ENCODE data around the gene ACSL6. TPM values are rescaled to one million over a fixed set of nuclear protein-coding genes. Genes with fewer than 3 reads are reported as not detected.

The ACSL6 gene
- total RNA-seq, 1 donor from 2014 or later: under 0.01 TPM

DNA sequence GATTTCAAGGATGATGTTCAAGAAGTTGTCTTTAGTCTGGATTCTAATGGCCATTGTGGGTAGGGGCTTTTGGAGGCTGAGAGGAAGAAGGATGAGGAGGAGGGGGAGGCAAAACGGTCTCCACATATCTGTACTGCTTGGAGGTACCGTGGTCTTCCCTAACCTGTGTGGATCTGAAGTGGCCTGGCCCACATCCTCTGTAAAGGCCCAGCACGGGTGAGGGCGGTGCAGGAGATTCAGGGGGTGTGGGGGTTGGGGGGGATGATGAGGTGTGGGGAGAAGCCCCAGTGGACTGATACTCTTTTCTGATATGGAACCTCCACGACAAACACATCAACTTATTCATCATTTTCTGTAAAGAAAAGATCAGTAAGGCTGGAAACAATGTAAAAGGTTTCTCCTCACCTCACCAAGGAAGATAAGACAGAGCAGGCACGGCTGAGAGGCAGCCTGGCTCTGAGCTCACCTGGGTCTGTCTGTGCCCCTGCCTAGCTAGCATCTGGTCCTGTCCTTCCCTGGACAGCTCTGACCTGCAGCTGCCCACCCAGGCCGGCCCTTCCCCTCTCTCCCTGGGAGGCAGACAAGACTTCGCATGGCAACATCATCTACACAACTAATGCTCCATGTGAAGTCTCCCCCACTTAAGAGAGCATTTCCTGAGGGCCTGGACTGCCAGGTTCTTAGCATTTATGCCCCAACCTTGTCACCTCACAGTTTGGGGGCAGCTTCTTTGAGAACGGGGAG lies 43.4 kb upstream of the ACSL6 start:
- H3K4me3 ChIP-seq (ENCODE audit: low read depth, low read length): no peak overlapping the region
- H3K36me3 ChIP-seq (ENCODE audit: control insufficient read depth, insufficient read depth, low read length): no peaks in the 10 kb centered on the region
- no peak for DNase-seq (ENCODE audit: low read depth)
- peaks cover 2% of the 10 kb centered on the region for H3K27me3 ChIP-seq (ENCODE audit: control insufficient read depth, insufficient read depth, low read length)
- TF ChIP-seq, protein P1, sequence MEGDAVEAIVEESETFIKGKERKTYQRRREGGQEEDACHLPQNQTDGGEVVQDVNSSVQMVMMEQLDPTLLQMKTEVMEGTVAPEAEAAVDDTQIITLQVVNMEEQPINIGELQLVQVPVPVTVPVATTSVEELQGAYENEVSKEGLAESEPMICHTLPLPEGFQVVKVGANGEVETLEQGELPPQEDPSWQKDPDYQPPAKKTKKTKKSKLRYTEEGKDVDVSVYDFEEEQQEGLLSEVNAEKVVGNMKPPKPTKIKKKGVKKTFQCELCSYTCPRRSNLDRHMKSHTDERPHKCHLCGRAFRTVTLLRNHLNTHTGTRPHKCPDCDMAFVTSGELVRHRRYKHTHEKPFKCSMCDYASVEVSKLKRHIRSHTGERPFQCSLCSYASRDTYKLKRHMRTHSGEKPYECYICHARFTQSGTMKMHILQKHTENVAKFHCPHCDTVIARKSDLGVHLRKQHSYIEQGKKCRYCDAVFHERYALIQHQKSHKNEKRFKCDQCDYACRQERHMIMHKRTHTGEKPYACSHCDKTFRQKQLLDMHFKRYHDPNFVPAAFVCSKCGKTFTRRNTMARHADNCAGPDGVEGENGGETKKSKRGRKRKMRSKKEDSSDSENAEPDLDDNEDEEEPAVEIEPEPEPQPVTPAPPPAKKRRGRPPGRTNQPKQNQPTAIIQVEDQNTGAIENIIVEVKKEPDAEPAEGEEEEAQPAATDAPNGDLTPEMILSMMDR (IDR thresholded peaks at IDR 0.05; ENCODE audit: insufficient read depth, low read length, poor library complexity, severe bottlenecking): no peak

DNA sequence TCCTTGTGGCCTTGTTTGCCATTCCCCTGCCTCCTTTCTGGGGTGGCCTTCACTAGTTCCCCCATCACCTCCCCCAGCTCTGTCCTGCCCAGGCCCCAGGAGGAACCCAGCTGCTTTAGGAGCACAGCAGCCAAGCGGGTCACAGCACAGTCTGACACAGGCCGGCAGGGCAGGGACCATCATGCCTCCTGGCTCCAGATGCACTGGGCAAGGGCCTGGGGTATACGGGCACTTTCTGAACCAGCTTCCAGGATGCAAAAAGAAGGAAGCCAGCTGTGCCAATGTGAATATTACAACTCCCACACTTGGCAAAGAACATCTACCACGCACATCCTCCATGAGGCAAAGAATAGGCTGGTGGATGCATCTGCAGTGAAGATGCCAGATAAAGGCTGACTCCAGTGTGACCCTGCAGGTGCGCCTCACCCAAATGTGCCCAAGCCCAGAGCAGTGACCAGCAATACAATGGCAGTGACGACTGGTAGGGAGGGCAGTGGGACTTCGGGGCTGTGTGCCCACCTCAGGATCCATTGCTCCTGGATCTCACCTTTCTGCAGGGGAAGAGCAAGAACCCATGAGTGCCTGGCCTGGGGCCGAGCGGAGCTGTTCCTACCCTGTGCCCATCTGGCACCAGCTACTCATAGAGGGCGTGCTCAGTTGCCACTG lies 42.7 kb upstream of the ACSL6 start:
- no peak for DNase-seq (ENCODE audit: low read depth)
- TF ChIP-seq, protein P1 (IDR thresholded peaks at IDR 0.05; ENCODE audit: insufficient read depth, low read length, poor library complexity, severe bottlenecking): no peak
- Histone ChIP-seq H3K36me3 (ENCODE audit: control insufficient read depth, insufficient read depth, low read length) (no peaks in the 10 kb centered on the region), H3K4me3 (ENCODE audit: low read depth, low read length) (no peak overlapping the region), H3K27me3 (ENCODE audit: control insufficient read depth, insufficient read depth, low read length) (peaks cover 2% of the 10 kb centered on the region)

DNA sequence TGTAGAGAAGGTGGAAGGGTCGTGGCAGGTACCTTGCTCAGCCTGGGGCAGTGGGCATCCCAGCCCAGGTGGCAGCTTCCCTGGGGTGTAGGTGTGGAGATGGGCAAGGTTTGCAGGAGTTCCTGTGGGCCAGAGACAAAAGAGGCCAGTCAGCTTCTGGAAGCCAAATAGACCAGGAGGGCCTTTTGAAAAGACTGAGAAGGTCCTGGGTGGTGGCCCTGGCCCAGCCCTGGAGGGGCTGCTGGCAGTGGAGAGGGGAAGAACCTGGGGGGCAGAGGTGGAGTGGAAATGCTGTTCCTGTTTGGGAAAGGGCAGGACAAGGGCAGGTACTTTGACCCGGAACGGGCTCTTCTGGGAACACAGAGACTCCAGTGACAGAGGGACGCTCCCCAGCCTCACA lies 42.0 kb upstream of the ACSL6 start:
- DNase-seq (ENCODE audit: low read depth): no peak
- peaks cover 5% of the 10 kb centered on the region for H3K27me3 ChIP-seq (ENCODE audit: control insufficient read depth, insufficient read depth, low read length)
- H3K4me3 ChIP-seq (ENCODE audit: low read depth, low read length): no peak overlapping the region
- TF ChIP-seq, protein P1 (IDR thresholded peaks at IDR 0.05; ENCODE audit: insufficient read depth, low read length, poor library complexity, severe bottlenecking): no peak
- H3K36me3 ChIP-seq (ENCODE audit: control insufficient read depth, insufficient read depth, low read length): no peaks in the 10 kb centered on the region

DNA sequence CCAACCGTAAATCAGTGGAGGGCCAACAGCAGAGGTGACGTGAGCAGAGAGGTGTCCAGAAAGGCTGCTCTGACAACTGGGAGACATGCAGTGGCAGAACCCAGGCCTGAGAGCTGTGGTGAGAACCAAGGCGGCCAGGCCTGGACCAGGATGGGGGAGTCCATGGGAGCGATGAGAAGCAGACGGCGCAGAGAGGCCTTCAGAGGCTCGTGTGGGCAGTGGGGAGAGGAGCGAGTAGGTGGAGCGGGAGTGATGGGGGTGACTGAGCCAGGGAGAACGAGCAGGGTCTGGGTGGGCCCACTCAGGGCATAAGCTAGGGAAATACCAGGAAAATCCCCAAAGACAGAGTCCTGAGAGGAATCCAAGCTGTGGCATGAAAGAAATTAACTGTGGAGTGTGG lies 41.1 kb upstream of the ACSL6 start:
- peaks cover 5% of the 10 kb centered on the region for H3K27me3 ChIP-seq (ENCODE audit: control insufficient read depth, insufficient read depth, low read length)
- TF ChIP-seq, protein P1 (IDR thresholded peaks at IDR 0.05; ENCODE audit: insufficient read depth, low read length, poor library complexity, severe bottlenecking): no peak
- DNase-seq (ENCODE audit: low read depth): no peak
- no peak overlapping the region for H3K4me3 ChIP-seq (ENCODE audit: low read depth, low read length)
- H3K36me3 ChIP-seq (ENCODE audit: control insufficient read depth, insufficient read depth, low read length): no peaks in the 10 kb centered on the region

DNA sequence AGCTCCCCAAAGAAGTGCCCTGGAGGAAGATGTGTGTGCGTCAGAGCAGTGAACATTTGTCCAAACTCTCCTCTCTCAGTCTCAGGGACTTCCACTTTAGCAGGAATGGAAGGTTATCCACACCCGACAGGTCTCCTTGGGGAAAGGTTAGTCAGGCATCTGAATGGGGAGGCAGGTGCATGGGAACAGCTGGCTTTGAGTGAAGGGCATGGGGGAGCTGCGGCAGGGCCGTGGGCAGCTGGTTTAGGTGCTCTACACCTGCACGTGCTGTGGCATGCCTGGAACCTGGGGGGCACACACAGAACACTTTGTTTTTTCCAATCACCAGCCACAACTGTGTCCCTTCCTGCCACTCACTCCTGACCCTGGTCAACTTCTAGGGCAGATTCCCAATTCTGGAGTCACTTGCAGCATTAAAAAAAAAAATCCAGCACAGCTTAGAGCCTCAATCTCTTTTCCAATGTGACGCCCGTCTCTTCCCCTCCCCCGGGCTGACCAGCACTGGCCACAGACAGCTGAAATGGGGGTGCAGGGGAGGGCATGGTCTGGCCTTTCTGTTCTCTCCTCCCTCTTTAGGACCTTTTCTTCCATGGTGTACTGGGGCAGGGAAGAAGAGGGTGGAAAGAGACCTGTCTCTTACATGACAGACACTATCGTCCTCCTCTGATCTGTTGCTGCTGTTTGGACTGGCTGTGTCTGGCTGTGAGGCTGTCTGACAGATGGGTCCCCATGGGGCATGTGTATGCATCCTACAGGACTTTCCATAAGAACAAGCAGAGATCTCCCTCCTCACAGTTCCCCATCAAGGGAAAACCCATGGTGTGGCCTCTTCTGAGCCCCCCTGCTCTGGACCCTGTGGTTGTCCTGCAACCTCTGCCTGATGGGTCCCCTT lies 39.4 kb upstream of the ACSL6 start:
- H3K4me3 ChIP-seq (ENCODE audit: low read depth, low read length): no peak overlapping the region
- H3K27me3 ChIP-seq (ENCODE audit: control insufficient read depth, insufficient read depth, low read length): peaks cover 5% of the 10 kb centered on the region
- H3K36me3 ChIP-seq (ENCODE audit: control insufficient read depth, insufficient read depth, low read length): no peaks in the 10 kb centered on the region
- TF ChIP-seq, protein P1 (IDR thresholded peaks at IDR 0.05; ENCODE audit: insufficient read depth, low read length, poor library complexity, severe bottlenecking): no peak
- no peak for DNase-seq (ENCODE audit: low read depth)
